Activated CD8-positive, alpha-beta memory T cell treated with anti-CD3 and anti-CD28 coated beads for 1 hour (primary cell): ENCODE data around the gene TMEM120B.
"Not testable (repeated sequence)": the region's sequence is repeated elsewhere in the genome, so short reads cannot be mapped to it uniquely, and the experiment has no call there.

ENCODE experiments used
- DNase-seq, 2 donors: peaks; one replicate each; pipeline ENCODE4 v3.0.0-alpha.2; 2020; ENCODE audit warnings: low read depth in 1 of 2; ENCODE audit errors: extremely low read depth in 1 of 2

The TMEM120B gene

GRCh38 chr12:121789233-121789781 lies 76.8 kb downstream of the TMEM120B start:
- no peak for DNase-seq

GRCh38 chr12:121789800-121790728 lies 77.5 kb downstream of the TMEM120B start:
- DNase-seq: peak; percentile 91 to 93

GRCh38 chr12:121790785-121791184 lies 78.2 kb downstream of the TMEM120B start:
- DNase-seq: not testable (repeated sequence)

GRCh38 chr12:121791671-121792551 lies 79.4 kb downstream of the TMEM120B start:
- DNase-seq: no peak

- no peak for DNase-seq
These were observed 80.3 kb downstream of the TMEM120B start for GRCh38 chr12:121792607-121793439.

- DNase-seq: no peak
These were observed 80.9 kb downstream of the TMEM120B start, which contains the start of gene RHOF for GRCh38 chr12:121793440-121793837. RHOF (minus strand) TSS chr12:121793688; CDS start chr12:121793633, 55 bp downstream.

- DNase-seq: peak; percentile 86 to 93
These were observed 81.4 kb downstream of the TMEM120B start for GRCh38 chr12:121793838-121794533.

- DNase-seq: no peak
These were observed 82.0 kb downstream of the TMEM120B start for GRCh38 chr12:121794534-121795033.

GRCh38 chr12:121795034-121795968 lies 82.7 kb downstream of the TMEM120B start:
- DNase-seq: peak in 1 of 2 donors; percentile 78

GRCh38 chr12:121796855-121797751 lies 84.6 kb downstream of the TMEM120B start:
- no peak for DNase-seq

- no peak for DNase-seq
These were observed 85.6 kb downstream of the TMEM120B start for GRCh38 chr12:121797937-121798786.

GRCh38 chr12:121798787-121799155 lies 86.2 kb downstream of the TMEM120B start:
- DNase-seq: no peak

GRCh38 chr12:121799156-121799841 lies 86.7 kb downstream of the TMEM120B start:
- DNase-seq: no peak

GRCh38 chr12:121799842-121800693 lies 87.5 kb downstream of the TMEM120B start:
- peak in 1 of 2 donors; percentile 70 for DNase-seq
